ENCODE data around the gene PSME1. TPM values are rescaled to one million over a fixed set of nuclear protein-coding genes. Genes with fewer than 3 reads are reported as not detected.
"Not testable (repeated sequence)": the region's sequence is repeated elsewhere in the genome, so short reads cannot be mapped to it uniquely, and the experiment has no call there.

The PSME1 gene
- total and polyA plus RNA-seq, 2 donors from 2014 or later, result 244 to 333 TPM

- intact Hi-C loops (cut with DNase I), result no loop called here
- Histone ChIP-seq H3K27me3 (ENCODE audit: control insufficient read depth, insufficient read depth, low read length) (no peaks in the 10 kb centered on the region), H3K27ac (ENCODE audit: low read depth in 2 of 2, low read length in 2 of 2) (no peak overlapping the region), H3K4me3 (ENCODE audit: low read length in 3 of 3) (no peak overlapping the region), H3K9ac (ENCODE audit: low read length in 3 of 3) (no peak overlapping the region), H3K4me1 (ENCODE audit: control insufficient read depth in 2 of 3, insufficient read depth in 2 of 3, low read depth in 1 of 3, low read length in 3 of 3) (peaks cover 0 to 2% (median 0%) of the 10 kb centered on the region in 3 donors), H3K9me3 (ENCODE audit: control insufficient read depth in 2 of 3, insufficient read depth in 1 of 3, low read length in 3 of 3) (no peaks in the 10 kb centered on the region), H3K36me3 (ENCODE audit: control insufficient read depth in 2 of 3, insufficient read depth in 3 of 3, low read length in 3 of 3) (peaks cover 0 to 23% (median 15%) of the 10 kb centered on the region in 3 donors)
- FAIRE-seq, result no peak
- no peak for TF ChIP-seq CTCF (IDR thresholded peaks at IDR 0.05; ENCODE audit: borderline replicate concordance, extremely low read depth, insufficient read depth)
- DNase-seq, result no peak
These were observed 33.5 kb upstream of the PSME1 start for GRCh38 chr14:24102357-24103048.

- FAIRE-seq, result no peak
- Histone ChIP-seq H3K27me3 (ENCODE audit: control insufficient read depth, insufficient read depth, low read length) (no peaks in the 10 kb centered on the region), H3K9ac (ENCODE audit: low read length in 3 of 3) (no peak overlapping the region), H3K36me3 (ENCODE audit: control insufficient read depth in 2 of 3, insufficient read depth in 3 of 3, low read length in 3 of 3) (peaks cover 0 to 17% (median 15%) of the 10 kb centered on the region in 3 donors), H3K4me1 (ENCODE audit: control insufficient read depth in 2 of 3, insufficient read depth in 2 of 3, low read depth in 1 of 3, low read length in 3 of 3) (peaks cover 0 to 2% (median 0%) of the 10 kb centered on the region in 3 donors), H3K9me3 (ENCODE audit: control insufficient read depth in 2 of 3, insufficient read depth in 1 of 3, low read length in 3 of 3) (no peaks in the 10 kb centered on the region), H3K27ac (ENCODE audit: low read depth in 2 of 2, low read length in 2 of 2) (no peak overlapping the region), H3K4me3 (ENCODE audit: low read length in 3 of 3) (no peak overlapping the region)
- intact Hi-C loops (cut with DNase I), result no loop called here
- DNase-seq, result no peak
- no peak for TF ChIP-seq CTCF (IDR thresholded peaks at IDR 0.05; ENCODE audit: borderline replicate concordance, extremely low read depth, insufficient read depth)
These were observed 32.5 kb upstream of the PSME1 start for GRCh38 chr14:24103451-24103850.

- FAIRE-seq; DNase-seq; H3K9ac ChIP-seq (ENCODE audit: low read length in 3 of 3); H3K4me1 ChIP-seq (ENCODE audit: control insufficient read depth in 2 of 3, insufficient read depth in 2 of 3, low read depth in 1 of 3, low read length in 3 of 3); H3K27ac ChIP-seq (ENCODE audit: low read depth in 2 of 2, low read length in 2 of 2); H3K27me3 ChIP-seq (ENCODE audit: control insufficient read depth, insufficient read depth, low read length); intact Hi-C loops (cut with DNase I); H3K4me3 ChIP-seq (ENCODE audit: low read length in 3 of 3); H3K36me3 ChIP-seq (ENCODE audit: control insufficient read depth in 2 of 3, insufficient read depth in 3 of 3, low read length in 3 of 3); H3K9me3 ChIP-seq (ENCODE audit: control insufficient read depth in 2 of 3, insufficient read depth in 1 of 3, low read length in 3 of 3): not testable (repeated sequence)
These were observed 30.3 kb upstream of the PSME1 start for GRCh38 chr14:24105609-24106239.

- no peak overlapping the region for H3K4me3 ChIP-seq (ENCODE audit: low read length in 3 of 3)
- intact Hi-C loops (cut with DNase I), result no loop called here
- no peak for DNase-seq
- no peak overlapping the region for H3K9ac ChIP-seq (ENCODE audit: low read length in 3 of 3)
- H3K27ac ChIP-seq (ENCODE audit: low read depth in 2 of 2, low read length in 2 of 2), result no peak overlapping the region
- no peak for TF ChIP-seq CTCF (IDR thresholded peaks at IDR 0.05; ENCODE audit: borderline replicate concordance, extremely low read depth, insufficient read depth)
- H3K27me3 ChIP-seq (ENCODE audit: control insufficient read depth, insufficient read depth, low read length), result no peaks in the 10 kb centered on the region
- no peaks in the 10 kb centered on the region for H3K9me3 ChIP-seq (ENCODE audit: control insufficient read depth in 2 of 3, insufficient read depth in 1 of 3, low read length in 3 of 3)
- H3K36me3 ChIP-seq (ENCODE audit: control insufficient read depth in 2 of 3, insufficient read depth in 3 of 3, low read length in 3 of 3), result peaks cover 0 to 7% (median 6%) of the 10 kb centered on the region in 3 donors
- H3K4me1 ChIP-seq (ENCODE audit: control insufficient read depth in 2 of 3, insufficient read depth in 2 of 3, low read depth in 1 of 3, low read length in 3 of 3), result peaks cover 0 to 8% (median 0%) of the 10 kb centered on the region in 3 donors
- FAIRE-seq, result no peak
These were observed 29.2 kb upstream of the PSME1 start for GRCh38 chr14:24106672-24107271.

All from kidney (tissue), 14 donors.